Measurements from ENCODE around the gene CCDC181. TPM values are rescaled to one million over a fixed set of nuclear protein-coding genes. Genes with fewer than 3 reads are reported as not detected.

Gene CCDC181
- polyA plus RNA-seq, 2 of the 4 experiments (the other 2 are of a cell fraction), result 0.26 to 0.35 TPM

GRCh38 chr1:169462385-169462784 lies 35.1 kb upstream of the CCDC181 start:
- FAIRE-seq (no peak), ATAC-seq (no peak), DNase-seq (ENCODE audit: low read depth in 1 of 2, low spot score in 1 of 2) (no peak)
- H3K4me1 ChIP-seq, result no peaks in the 10 kb centered on the region
- H3K27ac ChIP-seq, result no peak overlapping the region
- over 99% methylated on average over 5 of the region's 5 CpGs for WGBS (ENCODE audit: missing lambda C conversion rate)
- ChIA-PET CTCF (interaction anchor here (0.7 kb wide), 1 partner anchor 1024 kb away, joined by 3 read pairs; no protein-coding TSS in a partner anchor), POLR2A (no interaction called here)
- H3K4me3 ChIP-seq, result no peak overlapping the region
- no peak overlapping the region for H3K4me2 ChIP-seq
- peaks cover 8% of the 10 kb centered on the region; the same call in 2 of the 3 replicates for H3K9me3 ChIP-seq
- no peak for TF ChIP-seq RARB (CRISPR knock-in tag; IDR thresholded peaks at IDR 0.05)
- no peak for TF ChIP-seq ZSCAN20 (CRISPR knock-in tag; IDR thresholded peaks at IDR 0.05)
- no peak for TF ChIP-seq MAZ (IDR thresholded peaks at IDR 0.05; ENCODE audit: borderline replicate concordance, low read depth, low read length)
- TF ChIP-seq, protein P1, sequence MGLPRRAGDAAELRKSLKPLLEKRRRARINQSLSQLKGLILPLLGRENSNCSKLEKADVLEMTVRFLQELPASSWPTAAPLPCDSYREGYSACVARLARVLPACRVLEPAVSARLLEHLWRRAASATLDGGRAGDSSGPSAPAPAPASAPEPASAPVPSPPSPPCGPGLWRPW (IDR thresholded peaks at IDR 0.05), result no peak
- no peak for TF ChIP-seq GATA3 (IDR thresholded peaks at IDR 0.05; ENCODE audit: borderline replicate concordance)
- TF ChIP-seq RNF2 (IDR thresholded peaks at IDR 0.05; ENCODE audit: borderline replicate concordance, low read depth), result no peak

- TF ChIP-seq NR3C1 (IDR thresholded peaks at IDR 0.05) (no peak), GATA3 (IDR thresholded peaks at IDR 0.05; ENCODE audit: borderline replicate concordance) (no peak), PHF8 (IDR thresholded peaks at IDR 0.05; ENCODE audit: borderline replicate concordance, low read depth) (no peak), NFE2L2 (conservative IDR thresholded peaks at IDR 0.05; ENCODE audit: low read length) (no peak), CHD4 (IDR thresholded peaks at IDR 0.05; ENCODE audit: borderline replicate concordance) (no peak), ZNF302 (CRISPR knock-in tag; IDR thresholded peaks at IDR 0.05) (no peak), CBX8 (IDR thresholded peaks at IDR 0.05) (no peak), HDAC2 (IDR thresholded peaks at IDR 0.05) (no peak), KDM1A (IDR thresholded peaks at IDR 0.05; ENCODE audit: low read depth) (no peak), TP53 (CRISPR knock-in tag; IDR thresholded peaks at IDR 0.05) (no peak), NPAS2 (CRISPR knock-in tag; IDR thresholded peaks at IDR 0.05; ENCODE audit: borderline replicate concordance) (no peak), HOXB13 (CRISPR knock-in tag; IDR thresholded peaks at IDR 0.05; ENCODE audit: low read depth) (no peak), RFX5 (IDR thresholded peaks at IDR 0.05) (no peak), CBX2 (IDR thresholded peaks at IDR 0.05; ENCODE audit: borderline replicate concordance, low read depth) (no peak), ZSCAN20 (CRISPR knock-in tag; IDR thresholded peaks at IDR 0.05) (no peak), JUN (IDR thresholded peaks at IDR 0.05) (no peak)
- ChIA-PET POLR2A (no interaction called here), CTCF (interaction anchor here (1.1 to 1.8 kb wide), 2 partner anchors 858 to 1119 kb away, joined by 3 to 5 read pairs; no protein-coding TSS in a partner anchor)
- DNase-seq (ENCODE audit: low read depth in 1 of 2, low spot score in 1 of 2) (no peak), ATAC-seq (no peak), FAIRE-seq (no peak)
- Histone ChIP-seq H3K4me2 (no peak overlapping the region), H3K4me3 (no peak overlapping the region), H3K27ac (no peak overlapping the region), H3K9me3 (peaks cover 17% of the 10 kb centered on the region; the same call in 2 of the 3 replicates), H3K4me1 (no peaks in the 10 kb centered on the region)
- 55% methylated on average over 4 of the region's 4 CpGs for WGBS (ENCODE audit: missing lambda C conversion rate)
Measured at GRCh38 chr1:169461390-169462000, 34.2 kb upstream of the CCDC181 start.

DNA sequence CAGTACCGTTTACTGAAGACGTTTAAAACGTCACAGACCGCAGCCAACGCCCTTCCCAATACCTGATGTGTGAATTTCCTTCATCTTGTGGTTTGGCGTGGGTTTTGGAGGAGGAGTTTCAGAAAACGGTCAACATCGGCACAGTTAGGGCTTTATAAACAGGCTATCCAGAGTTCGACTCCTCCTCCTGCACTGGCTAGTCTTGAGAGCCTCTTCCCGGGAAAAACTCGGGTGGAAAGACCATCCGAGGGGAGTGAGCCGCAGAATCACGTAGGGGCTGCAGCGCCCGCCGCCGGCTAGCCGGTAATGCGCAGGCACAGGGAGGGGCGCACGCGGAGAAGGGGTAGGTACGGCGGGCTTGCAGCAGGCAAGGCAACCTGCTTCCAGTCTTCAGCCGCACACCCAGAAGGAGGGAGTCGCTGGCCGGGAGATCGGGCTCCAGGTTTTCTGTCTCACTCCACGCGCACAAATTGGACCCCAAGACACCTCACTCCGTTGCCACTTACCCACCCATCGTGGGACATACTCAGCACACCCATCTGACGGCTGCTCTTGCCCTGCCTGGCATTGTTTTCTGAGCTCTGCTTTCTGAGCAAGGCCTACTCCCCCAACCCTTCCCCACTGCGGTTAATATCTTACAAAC lies 33.0 kb upstream of the CCDC181 start:
- FAIRE-seq (no peak), DNase-seq (ENCODE audit: low read depth in 1 of 2, low spot score in 1 of 2) (no peak), ATAC-seq (no peak)
- ChIA-PET CTCF (interaction anchor here (1.8 kb wide), 1 partner anchor 857 kb away, joined by 5 read pairs; no protein-coding TSS in a partner anchor), POLR2A (no interaction called here)
- TF ChIP-seq POLR2A (IDR thresholded peaks at IDR 0.05; ENCODE audit: low read length) (no peak), RARB (CRISPR knock-in tag; IDR thresholded peaks at IDR 0.05) (no peak), BCL3 (IDR thresholded peaks at IDR 0.05) (no peak), FOSB (CRISPR knock-in tag; IDR thresholded peaks at IDR 0.05) (no peak), PHF8 (IDR thresholded peaks at IDR 0.05; ENCODE audit: borderline replicate concordance, low read depth) (no peak), RCOR1 (IDR thresholded peaks at IDR 0.05; ENCODE audit: low read depth, low read length) (no peak), SREBF2 (IDR thresholded peaks at IDR 0.05) (no peak), ZFP36 (IDR thresholded peaks at IDR 0.05; ENCODE audit: borderline replicate concordance, partially characterized antibody) (no peak), KDM1A (IDR thresholded peaks at IDR 0.05; ENCODE audit: low read depth) (no peak), ELK1 (IDR thresholded peaks at IDR 0.05; ENCODE audit: low read depth, low read length) (no peak)
- Histone ChIP-seq H3K4me3 (no peak overlapping the region), H3K4me1 (no peaks in the 10 kb centered on the region), H3K4me2 (no peak overlapping the region), H3K27ac (no peak overlapping the region), H3K9me3 (peaks cover 19% of the 10 kb centered on the region; the same call in 2 of the 3 replicates)
- WGBS (ENCODE audit: missing lambda C conversion rate), result 81% methylated on average over 35 of the region's 35 CpGs
